Testis (tissue), 3 donors: ENCODE measurements around the gene HS6ST3. TPM values are rescaled to one million over a fixed set of nuclear protein-coding genes. Genes with fewer than 3 reads are reported as not detected.

ENCODE experiments used
- DNase-seq: peaks from one replicate; pipeline ENCODE4 v3.0.0-alpha.2; 2019
- H3K27ac ChIP-seq, 2 donors: fragments of 200-600 bp; sonication (generic); one replicate each; pipeline ENCODE4 v1.5.1; 2019
- H3K27me3 ChIP-seq: fragments of 200-600 bp; sonication (generic); one replicate; pipeline ENCODE4 v1.5.1; 2019
- H3K36me3 ChIP-seq: fragments of 200-600 bp; sonication (generic); one replicate; pipeline ENCODE4 v1.5.1; 2017; ENCODE audit warnings: low read depth; ENCODE audit errors: missing control alignments
- H3K4me1 ChIP-seq: fragments of 200-600 bp; sonication (generic); one replicate; pipeline ENCODE4 v1.5.1; 2019
- H3K4me3 ChIP-seq, 2 donors: fragments of 200-600 bp; sonication (generic); one replicate each; pipeline ENCODE4 v1.5.1; 2017 to 2019
- H3K9me3 ChIP-seq: fragments of 200-600 bp; sonication (generic); one replicate; pipeline ENCODE4 v1.5.1; 2017
- POLR2A ChIP-seq: fragments of 450-650 bp; IDR thresholded peaks from one replicate; pipeline ENCODE4 v1.6.1; 2017; ENCODE audit warnings: antibody characterized with exemption, mild to moderate bottlenecking, moderate library complexity
- WGBS, 2 donors: methylation state at CpG; one replicate each; pipeline ENCODE4 v1.1.5; 2018; 5-methylcytosine and 5-hydroxymethylcytosine counted together
- intact Hi-C: fragments of 100-400 bp; cut with DNase I; formaldehyde crosslinking; loops from one replicate; pipeline ENCODE4 v1.15.1; 2023; ENCODE audit warnings: low total_unique reads
- microRNA-seq, 2 donors: library from miRNA; unstranded; fragments of <30 nt; microRNA quantifications; one replicate each; pipeline ENCODE4, GENCODE V29; 2016; ENCODE audit warnings: borderline number of aligned reads in 2 of 2, borderline replicate concordance in 1 of 2
- polyA plus RNA-seq: library from polyadenylated mRNA; stranded (reverse); fragments of 350-450 nt; fragmentation: Illumina TruSeq; extraction: RNeasy Lipid Tissue Mini Kit (QIAGEN cat#74804); gene quantifications from one replicate; pipeline ENCODE4 v1.2.3, GENCODE V29; 2014; ENCODE audit warnings: low read depth, low replicate concordance; ENCODE audit not compliant: insufficient read depth
- total RNA-seq, 2 donors: library from RNA; depleted of rRNA; stranded (reverse); fragments of >200 nt; gene quantifications; one replicate each; pipeline ENCODE4 v1.2.3, GENCODE V29; 2016
- TF ChIP-seq, protein P1 (sequence below), 3 experiments: fragments of 450-650 bp in 2 of 3; fragments of 200-600 bp in 1 of 3; sonication (generic) in 1 of 3; IDR thresholded peaks; one replicate each; pipeline ENCODE4 v1.5.1; 2016 to 2019; ENCODE audit warnings: antibody characterized with exemption in 3 of 3, mild to moderate bottlenecking in 2 of 3, moderate library complexity in 1 of 3

Gene HS6ST3
- total and polyA plus RNA-seq, 3 donors from 2014 or later, result 0.87 to 1.3 (median 1.3) TPM

DNA sequence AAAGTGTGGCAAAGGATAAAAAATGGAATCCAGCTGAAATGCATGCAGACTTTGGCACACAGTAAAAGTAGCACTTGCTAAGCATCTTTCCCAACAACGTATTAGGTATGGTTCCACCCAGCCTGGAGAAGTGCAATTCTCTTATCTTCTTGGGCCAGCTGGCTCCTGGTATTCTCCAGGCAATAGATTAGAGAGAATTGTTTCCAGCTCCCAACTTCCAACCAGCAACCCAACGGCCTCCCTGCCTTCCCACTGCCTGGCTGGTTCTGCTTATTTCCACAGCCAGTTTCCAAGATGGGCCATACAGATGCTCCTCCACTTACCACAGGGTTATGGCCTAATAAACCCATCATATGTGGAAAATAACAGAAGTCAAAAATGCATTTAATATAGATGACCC is 771.0 kb downstream of the HS6ST3 start:
- no peak for TF ChIP-seq POLR2A
- TF ChIP-seq, protein P1, sequence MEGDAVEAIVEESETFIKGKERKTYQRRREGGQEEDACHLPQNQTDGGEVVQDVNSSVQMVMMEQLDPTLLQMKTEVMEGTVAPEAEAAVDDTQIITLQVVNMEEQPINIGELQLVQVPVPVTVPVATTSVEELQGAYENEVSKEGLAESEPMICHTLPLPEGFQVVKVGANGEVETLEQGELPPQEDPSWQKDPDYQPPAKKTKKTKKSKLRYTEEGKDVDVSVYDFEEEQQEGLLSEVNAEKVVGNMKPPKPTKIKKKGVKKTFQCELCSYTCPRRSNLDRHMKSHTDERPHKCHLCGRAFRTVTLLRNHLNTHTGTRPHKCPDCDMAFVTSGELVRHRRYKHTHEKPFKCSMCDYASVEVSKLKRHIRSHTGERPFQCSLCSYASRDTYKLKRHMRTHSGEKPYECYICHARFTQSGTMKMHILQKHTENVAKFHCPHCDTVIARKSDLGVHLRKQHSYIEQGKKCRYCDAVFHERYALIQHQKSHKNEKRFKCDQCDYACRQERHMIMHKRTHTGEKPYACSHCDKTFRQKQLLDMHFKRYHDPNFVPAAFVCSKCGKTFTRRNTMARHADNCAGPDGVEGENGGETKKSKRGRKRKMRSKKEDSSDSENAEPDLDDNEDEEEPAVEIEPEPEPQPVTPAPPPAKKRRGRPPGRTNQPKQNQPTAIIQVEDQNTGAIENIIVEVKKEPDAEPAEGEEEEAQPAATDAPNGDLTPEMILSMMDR (IDR thresholded peaks at IDR 0.05), result no peak
- H3K27me3 ChIP-seq, result no peaks in the 10 kb centered on the region
- 58 to 69% methylated on average over 2 of the region's 2 CpGs for WGBS, 2 donors
- intact Hi-C loops, result no loop called here
- no peaks in the 10 kb centered on the region for H3K36me3 ChIP-seq
- H3K4me3 ChIP-seq, result no peak overlapping the region
- H3K27ac ChIP-seq, result no peak overlapping the region
- H3K9me3 ChIP-seq, result no peaks in the 10 kb centered on the region
- DNase-seq, result no peak
- H3K4me1 ChIP-seq, result no peaks in the 10 kb centered on the region

DNA sequence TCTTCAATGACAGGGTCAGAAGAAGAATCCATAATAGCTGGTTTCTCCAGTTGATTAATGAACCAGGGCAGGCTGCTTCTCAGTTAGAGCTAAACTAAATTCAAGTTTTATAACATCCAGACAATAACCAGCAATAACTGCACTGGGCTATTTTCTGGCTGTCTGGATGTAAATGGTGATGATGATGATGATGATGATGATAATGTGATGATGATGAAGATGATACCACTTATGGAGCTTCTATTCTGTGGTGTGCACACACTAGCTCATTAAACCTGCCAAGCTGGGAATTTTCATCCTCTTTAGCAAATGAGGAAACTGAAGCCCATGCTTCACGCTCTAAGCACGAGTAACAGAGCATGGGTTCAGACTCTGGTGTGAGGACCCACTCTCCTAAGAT is 772.2 kb downstream of the HS6ST3 start:
- no peak for TF ChIP-seq POLR2A
- TF ChIP-seq, protein P1 (IDR thresholded peaks at IDR 0.05), result no peak
- no peak overlapping the region for H3K4me3 ChIP-seq
- intact Hi-C loops, result no loop called here
- DNase-seq, result no peak
- H3K9me3 ChIP-seq, result no peaks in the 10 kb centered on the region
- no peaks in the 10 kb centered on the region for H3K36me3 ChIP-seq
- H3K27me3 ChIP-seq, result no peaks in the 10 kb centered on the region
- no peak overlapping the region for H3K27ac ChIP-seq
- WGBS, 2 donors, result 85 to 96% methylated on average over 2 of the region's 2 CpGs
- H3K4me1 ChIP-seq, result no peaks in the 10 kb centered on the region

DNA sequence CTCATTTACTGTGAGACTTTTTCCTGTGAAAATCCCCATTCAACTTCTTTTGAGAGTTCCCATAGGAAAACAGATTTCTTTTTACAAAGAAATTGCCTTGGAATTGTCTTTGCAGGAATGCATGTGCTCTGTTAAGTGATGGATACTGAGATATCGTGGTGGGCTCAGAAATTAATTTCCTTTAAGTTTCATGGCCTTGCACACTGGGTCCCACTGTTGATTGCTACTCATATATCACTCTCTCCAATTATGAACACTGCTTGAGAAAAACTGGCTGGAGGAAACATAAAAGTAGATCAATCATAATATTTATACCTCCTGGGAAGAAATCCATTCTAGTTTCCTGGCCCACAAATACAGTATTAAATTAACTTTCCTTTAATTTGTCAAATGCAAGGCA is 773.1 kb downstream of the HS6ST3 start:
- Histone ChIP-seq H3K27ac (no peak overlapping the region), H3K4me3 (no peak overlapping the region), H3K27me3 (no peaks in the 10 kb centered on the region), H3K9me3 (no peaks in the 10 kb centered on the region), H3K36me3 (no peaks in the 10 kb centered on the region), H3K4me1 (no peaks in the 10 kb centered on the region)
- no peak for DNase-seq
- WGBS, 2 donors, result 66 to 86% methylated on average over 1 of the region's 1 CpG
- intact Hi-C loops, result no loop called here
- no peak for TF ChIP-seq POLR2A
- TF ChIP-seq, protein P1 (IDR thresholded peaks at IDR 0.05), result no peak

DNA sequence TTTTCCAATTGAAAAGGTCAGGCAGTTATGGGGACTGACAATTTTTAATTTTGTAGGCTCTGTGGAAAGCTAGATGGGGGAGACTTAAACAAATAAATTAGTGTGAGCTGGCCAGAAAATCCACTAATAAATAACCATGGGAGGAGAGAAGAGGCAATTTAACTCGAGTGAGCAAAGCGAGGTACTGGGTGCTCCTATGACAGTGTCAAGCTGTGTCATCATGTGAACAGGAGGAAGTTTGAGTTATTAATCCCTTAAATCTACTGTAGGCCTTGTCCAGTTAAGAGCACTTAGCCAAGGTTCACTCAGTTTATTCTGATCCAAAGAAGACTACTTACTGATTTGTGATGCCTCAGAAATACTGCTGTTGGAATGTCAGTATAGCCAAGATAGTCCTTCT is 781.6 kb downstream of the HS6ST3 start:
- TF ChIP-seq POLR2A, result no peak
- TF ChIP-seq, protein P1 (IDR thresholded peaks at IDR 0.05), result no peak
- H3K27ac ChIP-seq, result no peak overlapping the region
- DNase-seq, result no peak
- 72 to 74% methylated on average over 2 of the region's 2 CpGs for WGBS, 2 donors
- H3K36me3 ChIP-seq, result no peaks in the 10 kb centered on the region
- H3K4me1 ChIP-seq, result no peaks in the 10 kb centered on the region
- H3K4me3 ChIP-seq, result no peak overlapping the region
- intact Hi-C loops, result no loop called here
- no peaks in the 10 kb centered on the region for H3K27me3 ChIP-seq
- H3K9me3 ChIP-seq, result no peaks in the 10 kb centered on the region

DNA sequence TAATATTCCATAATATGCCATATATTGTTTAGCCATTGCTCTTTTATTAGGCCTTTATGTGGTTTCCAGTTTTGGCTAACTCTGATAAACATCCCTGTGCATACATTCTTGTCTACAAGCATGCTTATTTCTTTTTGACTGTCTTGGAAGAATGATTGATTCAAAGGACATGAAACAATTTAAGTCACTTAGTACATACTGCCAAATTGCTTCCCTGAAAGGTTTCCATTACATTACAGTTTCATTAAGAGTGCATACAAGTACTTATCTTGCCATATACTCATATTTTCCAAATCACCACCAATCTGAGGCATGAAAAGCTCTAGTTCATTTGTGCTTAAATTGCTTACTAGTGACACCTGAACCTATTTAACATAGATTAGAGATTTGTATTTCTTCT is 790.5 kb downstream of the HS6ST3 start:
- no peaks in the 10 kb centered on the region for H3K4me1 ChIP-seq
- no peaks in the 10 kb centered on the region for H3K36me3 ChIP-seq
- intact Hi-C loops, result no loop called here
- DNase-seq, result no peak
- no peak overlapping the region for H3K27ac ChIP-seq
- TF ChIP-seq POLR2A, result no peak
- TF ChIP-seq, protein P1 (IDR thresholded peaks at IDR 0.05), result no peak
- H3K4me3 ChIP-seq, result no peak overlapping the region
- H3K9me3 ChIP-seq, result no peaks in the 10 kb centered on the region
- no peaks in the 10 kb centered on the region for H3K27me3 ChIP-seq

Small RNA genes within 50 kb of the gene (microRNA-seq; reads per million reads assigned to microRNA genes)
- 0 reads per million in 2 donors for gene MIR4501

Other genes starting within 250 kb of the HS6ST3 start
- gene UGGT2, start 36.7 kb upstream of the HS6ST3 start, total RNA-seq, result 10 to 100 TPM; 55.8 to 62.6 TPM
- 24.6 TPM for gene UGGT2, start 36.7 kb upstream of the HS6ST3 start, polyA plus RNA-seq